Measurements from ENCODE around the gene CCDC85C.

CCDC85C gene

DNA sequence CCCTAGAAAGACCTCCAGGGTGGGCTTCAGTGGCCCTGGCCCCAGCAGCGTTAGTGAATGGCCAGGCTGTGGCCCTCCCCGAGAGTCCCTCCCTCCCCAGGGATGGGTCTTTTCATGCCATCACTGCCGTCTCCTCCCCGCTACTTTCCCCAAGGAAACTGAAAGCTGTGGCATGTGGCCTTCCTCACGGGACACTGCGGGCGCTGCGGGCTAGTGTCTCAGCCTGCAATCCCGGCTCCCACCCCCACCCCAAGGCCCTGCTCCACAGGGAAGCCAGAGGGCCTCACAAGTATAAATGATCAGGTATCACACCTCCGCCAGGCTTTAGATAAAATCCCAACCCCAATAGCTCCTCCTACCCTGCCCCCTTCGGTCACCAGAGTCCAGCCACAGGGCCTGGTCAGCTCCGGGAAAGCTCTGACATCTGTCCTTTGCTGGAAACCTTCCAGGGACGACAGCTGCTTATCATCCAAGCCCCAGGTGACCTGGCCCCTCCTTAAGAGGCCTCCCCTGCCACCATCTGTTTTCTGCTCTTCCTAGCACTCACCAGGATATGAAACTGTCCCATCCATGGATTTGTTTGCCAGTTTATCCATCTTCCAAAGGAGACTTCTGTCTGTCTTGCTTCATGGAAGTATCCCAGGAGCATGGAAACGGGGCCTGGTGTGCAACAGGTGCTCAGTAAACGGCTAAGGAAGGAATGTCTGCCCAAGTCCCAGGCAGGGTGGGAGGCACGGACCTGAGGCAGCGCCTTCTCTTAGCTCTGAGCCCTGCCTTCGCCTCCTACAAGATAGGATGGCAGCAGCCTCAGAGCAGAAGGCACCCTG lies 31.6 kb downstream of the CCDC85C start:
- DNase-seq (ENCODE audit: low read depth), result no peak

DNA sequence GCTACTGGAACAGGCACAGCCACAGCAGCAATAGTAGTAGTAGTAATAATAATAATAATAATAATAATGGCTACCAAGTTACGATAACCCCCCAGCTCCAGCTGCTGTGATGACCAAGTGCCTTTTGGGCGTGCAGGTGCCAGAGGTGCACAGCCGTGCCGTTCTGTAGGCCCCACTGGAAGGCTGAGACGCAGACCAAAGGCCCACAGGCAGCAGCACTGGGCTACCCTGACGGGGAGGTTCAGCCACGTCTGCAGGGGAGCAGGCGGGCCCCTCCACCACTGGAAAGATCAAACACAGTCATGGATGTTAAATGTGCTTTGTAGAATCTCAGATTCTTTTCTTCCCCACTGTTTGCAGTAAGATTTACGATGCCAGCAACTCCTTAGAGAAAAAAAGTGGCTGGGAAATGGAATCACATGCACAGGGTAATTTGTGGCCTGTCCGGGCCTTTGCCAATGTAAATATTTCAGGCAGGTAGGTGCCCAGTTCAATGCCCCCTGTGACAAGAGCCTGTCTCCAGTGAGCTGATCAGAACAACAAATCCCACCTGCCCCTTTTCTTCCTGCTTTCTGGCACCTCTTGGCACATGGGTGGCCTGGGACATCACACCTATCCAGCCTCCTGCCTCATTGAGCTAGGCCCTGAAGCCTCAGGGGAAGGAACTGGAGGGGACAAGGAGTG lies 32.6 kb downstream of the CCDC85C start:
- no peak for DNase-seq (ENCODE audit: low read depth)

DNA sequence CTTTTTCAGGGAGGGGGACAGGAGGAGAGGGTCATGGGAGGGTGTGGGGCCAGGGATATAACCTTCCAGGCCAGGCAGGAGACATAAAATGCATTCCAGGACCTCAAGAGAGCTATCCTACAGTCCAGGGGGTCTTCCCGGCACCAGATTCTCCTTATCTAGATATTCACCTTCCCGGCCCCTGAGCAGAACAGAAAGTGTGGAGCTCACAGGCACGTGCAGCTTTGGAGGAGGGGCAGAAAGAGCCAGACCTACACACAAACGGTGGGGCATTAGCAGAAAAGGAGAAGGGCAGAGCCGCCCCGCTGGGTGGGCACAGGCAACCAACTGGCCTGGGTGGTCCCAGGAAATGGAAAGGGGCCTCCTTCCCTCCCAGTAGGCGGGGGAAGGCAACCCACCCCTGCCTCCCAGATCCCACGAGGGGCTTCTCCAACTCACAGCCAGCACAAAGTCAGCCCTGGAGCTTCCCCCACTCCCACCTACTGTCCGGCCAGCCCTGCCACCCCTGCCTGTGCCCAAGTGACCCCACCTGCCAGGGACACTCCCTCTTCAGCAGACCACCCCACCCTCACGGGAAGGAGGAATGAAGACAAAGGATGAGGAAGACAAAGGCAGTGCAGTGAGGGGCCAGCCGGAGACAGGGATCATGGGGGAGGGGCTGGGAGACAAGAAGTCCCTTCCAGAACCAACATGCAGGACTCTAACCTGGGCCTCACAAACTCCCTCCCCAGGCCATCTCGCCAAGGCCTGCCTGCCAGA lies 33.3 kb downstream of the CCDC85C start:
- no peak for DNase-seq (ENCODE audit: low read depth)

DNA sequence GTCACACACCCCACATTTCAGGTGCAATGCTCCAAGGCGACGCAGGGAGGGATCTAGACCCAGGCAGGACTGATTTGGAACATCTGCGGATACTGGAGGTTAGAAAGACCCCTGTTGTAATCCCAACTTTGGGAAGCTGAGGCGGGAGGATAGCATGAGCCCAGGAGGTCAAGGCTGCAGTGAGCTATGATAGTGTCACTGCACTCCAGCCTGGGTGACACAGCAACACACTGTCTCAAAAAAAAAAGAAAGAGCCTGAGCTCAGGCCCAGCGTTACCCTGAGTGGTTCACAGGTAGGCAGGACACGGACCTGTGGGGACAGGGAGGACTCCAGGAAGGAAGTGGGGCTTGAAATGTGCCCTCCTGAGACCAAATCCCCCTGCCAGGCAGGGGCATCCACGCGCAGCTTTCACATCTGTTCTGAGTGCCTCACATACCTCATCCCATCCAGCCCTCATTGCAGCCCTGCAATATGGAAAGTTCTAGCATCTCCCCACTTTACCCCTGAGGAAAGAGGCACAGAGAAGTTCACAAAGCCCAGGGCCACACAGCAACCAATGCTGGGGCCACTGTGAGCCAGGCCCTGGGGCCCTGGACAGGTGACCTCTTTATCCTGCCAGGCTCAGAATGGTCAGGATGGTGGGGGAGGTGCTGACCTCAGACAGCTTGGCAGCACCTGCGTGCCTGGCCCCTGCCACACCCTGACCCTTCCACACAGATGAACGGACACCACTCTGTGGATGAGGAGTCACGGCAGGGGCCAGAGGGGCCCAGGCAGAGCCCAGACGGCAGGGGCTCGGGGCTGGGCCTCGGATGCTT lies 34.1 kb downstream of the CCDC85C start:
- no peak for DNase-seq (ENCODE audit: low read depth)

DNA sequence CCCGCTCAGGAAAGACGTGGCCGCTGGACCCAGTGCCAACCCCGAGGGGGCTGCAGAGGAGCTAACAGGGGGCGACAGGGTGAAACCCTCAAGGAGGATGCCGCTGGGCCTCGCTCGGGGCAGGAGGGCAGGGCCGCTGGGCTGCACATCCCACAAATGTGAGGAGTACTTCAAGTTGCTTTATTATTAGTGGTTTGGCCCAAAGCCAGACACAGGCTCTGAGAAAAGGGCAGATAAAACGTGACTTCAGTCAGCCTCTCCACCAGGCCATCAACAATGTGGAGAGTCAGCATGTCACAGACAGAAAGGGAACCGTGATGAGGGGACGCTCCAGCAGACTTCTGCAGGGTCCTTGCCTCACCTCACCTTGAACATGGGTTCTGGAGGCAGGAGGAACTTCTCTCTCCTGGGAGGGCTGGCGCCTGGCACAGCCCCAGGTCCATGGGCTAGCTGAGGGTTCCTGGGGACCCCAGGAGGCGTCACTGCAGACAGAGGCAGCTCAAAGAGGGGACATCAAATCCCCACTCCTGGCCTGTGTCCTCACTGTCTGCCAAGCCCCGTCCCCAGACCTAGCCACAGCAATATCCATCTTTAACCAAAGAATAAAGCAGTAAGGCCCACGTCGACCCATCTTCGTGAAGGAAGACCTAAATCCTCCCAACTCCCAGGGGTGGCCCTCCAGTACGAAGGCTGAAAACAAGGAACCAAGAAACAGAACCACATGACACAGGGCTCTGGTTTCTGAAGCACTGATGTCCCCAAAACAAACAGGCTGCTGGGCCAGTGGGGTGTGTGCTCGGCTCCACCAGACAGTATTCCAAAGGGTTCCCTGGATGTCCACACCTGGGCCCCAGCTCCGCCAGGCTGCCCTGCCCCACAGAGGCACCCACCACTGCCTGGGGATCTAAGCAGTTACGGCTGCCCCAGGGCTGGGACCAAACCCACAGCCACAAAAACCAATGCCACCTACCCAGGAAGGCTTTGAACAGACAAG lies 35.1 kb downstream of the CCDC85C start:
- DNase-seq (ENCODE audit: low read depth), result no peak

DNA sequence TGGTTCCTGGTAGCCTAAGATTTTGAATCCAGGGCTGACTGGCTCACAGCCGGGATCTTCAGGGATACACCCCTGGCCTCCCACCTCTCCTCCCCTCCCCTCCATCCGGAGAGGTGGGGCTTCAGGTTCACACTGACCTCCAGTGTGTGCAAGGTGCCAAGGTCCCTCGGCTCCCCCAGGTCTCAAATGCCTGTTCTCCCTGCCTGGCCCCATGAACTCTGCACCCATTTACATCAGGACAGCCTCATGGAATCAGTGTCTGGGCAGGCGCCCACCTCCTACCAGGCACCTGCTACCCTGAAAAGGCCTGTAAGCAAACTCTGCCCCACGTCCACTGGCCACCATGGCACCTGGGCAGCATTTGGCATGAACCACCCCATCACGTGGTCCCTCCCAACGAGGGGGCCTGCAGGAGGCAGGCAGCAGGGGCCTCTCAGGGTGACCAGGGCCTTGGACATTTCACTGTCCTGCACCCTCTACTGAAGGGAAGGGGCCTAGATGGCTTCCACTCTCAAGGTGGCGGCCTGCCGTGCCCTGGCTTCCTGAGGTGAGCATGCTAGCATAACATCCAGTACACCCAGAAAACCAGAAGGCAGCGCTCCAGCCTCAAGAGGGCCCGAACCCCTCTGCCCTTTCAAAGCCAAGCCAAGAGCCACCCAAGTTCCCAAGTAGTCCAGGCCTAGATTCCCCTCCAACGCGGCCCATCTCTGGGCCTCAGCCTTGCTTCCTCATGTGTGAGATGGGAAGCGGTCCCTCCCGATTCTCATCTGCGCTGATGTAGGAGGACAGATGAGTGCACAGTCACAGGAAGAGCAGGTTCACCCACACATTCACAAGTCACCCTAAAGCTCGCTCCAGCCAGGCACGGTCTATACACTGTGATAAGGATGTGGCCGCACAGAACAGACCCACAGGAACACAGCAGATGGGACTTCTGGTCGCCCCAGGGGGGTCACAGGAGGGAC lies 37.3 kb downstream of the CCDC85C start:
- DNase-seq (ENCODE audit: low read depth), result no peak

DNA sequence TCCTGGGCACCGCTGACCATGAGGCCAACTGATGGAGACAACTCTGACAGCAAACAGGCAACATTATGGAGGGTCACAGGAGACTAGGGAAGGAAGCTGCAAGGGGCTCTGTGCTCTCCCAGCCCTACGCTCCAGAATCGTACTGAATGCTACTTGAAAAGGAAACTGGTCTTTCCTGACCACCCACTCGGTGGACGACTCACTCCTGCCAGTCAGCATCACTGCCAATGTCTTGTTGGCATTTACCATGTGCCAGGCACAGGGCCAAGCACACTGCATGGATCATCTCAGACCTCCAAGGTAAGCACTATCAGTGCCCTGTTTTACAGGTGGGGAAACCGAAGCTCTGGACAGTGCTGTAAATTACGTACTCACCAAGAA lies 38.0 kb downstream of the CCDC85C start:
- no peak for DNase-seq (ENCODE audit: low read depth)

DNA sequence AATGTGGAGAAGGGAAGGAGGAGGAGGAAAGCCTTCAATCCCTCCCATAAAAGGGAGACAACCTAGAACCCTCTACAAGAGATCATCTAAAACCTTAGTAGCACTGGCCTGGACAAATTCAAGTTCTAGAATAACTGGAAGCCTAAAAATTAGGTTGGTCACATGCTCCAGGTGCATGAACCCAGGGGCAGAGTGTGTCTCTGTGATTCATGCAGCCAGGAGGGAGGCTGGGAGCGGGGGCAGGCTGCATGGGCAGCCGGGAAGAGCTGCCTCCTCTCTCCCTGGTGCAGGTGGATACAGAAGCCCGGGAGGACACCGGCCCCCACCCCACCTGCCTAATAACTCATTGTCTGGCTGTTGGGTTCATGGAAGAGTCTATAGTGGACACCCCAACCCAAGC lies 38.6 kb downstream of the CCDC85C start:
- no peak for DNase-seq (ENCODE audit: low read depth)

DNA sequence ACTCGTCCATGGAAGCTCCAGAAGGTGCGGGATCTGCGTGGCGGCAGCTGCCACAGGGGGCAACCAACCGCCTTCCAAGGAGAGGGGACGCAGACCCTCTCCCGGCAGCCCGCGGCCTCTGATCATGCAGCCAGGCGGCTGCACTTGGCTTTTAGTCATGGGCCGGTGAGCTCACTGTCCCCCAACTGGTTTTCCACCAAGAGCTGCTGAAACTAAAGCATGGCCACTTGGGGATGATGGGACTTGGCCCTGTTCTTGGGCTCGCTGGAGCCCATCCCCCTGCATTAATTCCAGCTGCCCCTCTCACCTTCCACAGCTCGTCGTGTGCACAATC lies 39.1 kb downstream of the CCDC85C start:
- DNase-seq (ENCODE audit: low read depth), result no peak

DNA sequence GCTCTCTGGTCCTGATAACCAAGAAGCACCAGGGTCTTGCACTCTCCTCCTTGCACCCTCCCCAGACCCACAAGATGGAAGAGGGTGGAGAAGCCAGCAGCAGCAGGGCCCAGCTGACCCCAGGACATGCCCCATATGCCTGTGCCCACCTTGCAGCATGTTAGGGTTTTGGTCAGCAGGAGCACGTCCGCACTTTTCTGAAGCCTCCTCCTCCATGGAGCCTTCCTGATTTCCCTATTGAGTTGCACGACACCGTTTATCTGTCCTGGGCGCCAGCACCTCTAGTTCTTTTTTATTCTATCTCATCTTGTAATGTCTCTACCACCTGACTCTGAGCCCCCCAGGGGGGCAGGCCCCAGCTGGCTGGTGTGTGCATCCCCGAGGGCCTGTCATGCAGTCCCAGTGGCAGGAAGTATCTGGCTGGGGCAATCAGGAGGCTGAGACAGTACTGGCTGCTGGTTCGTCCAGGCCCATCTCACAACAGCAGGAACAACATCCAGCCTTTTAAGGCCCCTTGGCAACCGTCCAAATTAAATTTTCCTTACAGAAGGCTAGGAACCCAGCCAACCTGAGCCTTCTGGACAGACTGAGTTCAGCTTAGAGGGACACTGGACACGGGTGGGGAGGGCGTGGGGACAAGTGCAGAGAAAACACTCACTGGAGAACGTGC lies 39.6 kb downstream of the CCDC85C start:
- no peak for DNase-seq (ENCODE audit: low read depth)

DNA sequence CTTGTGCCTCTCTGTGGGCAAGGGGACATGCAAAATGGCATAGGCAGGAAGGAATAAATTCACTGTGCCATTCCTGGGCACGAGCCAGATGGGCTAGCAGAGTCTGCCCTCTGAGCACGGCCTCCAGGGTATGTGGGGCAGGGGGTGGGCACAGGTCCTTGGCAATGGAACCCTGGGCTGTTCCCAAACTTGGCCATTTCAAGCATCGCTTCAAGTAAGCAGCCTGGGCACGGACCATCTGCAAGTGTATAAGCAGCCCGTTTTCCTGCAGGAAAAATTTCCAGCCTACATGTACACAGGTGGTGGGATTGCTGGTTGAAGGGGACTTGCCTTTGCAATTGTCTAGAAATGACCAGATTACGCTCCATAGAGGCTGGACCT lies 40.3 kb downstream of the CCDC85C start:
- DNase-seq (ENCODE audit: low read depth), result no peak

DNA sequence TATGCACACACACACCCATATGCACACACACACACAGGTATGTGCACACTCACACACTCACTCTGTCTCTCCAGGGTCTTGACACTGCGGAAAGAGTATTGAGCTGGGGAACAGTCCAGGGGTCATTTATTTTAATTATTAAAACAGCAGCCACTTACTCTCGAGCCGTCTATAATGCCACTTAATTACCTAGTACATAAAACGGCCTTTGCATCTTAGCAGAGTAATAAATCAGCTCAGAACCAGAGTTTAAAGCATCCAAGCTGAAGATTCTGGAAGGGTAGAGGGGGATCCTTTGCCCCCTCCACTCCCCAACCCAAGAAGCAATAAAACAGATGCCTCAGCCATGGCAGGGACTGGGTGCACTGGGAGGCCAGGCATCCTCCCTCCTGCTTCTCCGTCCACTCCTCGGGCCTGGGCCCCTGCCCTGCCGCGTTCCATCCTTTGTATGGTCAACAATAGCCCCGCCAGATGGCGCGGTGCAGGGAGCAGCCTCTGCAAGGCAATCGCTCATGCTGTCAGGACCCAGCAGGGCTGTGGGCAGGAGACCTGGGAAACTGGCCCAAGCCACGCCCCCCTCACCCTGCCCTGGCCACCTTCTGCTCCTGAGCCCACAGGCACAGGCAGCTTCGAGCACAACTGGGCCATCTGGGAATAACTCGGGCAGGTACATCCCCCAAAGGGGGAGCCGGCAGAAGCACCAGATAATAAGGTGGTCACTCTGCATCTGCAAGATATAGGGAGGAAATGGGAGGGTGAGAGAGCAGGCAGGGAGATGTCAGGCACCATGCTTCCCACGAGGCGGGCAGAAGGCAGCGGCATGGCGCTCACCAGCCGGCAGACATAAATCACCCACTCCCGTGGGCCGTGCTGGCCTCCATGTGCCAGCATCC lies 40.9 kb downstream of the CCDC85C start:
- DNase-seq (ENCODE audit: low read depth), result no peak

DNA sequence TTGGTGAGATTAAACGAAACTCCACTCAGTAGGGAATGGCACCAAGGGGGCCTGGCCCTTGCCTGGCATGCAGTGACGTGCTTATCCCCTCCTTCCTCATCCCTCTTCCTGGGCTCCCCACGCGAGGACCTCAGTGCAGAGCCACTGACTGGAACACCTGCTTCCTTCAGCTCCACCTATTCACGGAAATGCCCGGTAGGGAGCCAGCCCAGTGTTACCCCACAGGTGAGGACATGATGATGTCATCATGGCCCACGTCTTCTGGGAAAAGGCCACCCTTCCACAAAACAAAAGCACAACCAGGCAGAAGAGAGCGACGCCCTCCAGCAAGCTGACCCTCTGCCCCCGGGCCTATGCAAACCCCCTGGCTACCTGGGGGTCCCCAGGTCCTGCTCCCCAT lies 42.1 kb downstream of the CCDC85C start:
- no peak for DNase-seq (ENCODE audit: low read depth)

DNA sequence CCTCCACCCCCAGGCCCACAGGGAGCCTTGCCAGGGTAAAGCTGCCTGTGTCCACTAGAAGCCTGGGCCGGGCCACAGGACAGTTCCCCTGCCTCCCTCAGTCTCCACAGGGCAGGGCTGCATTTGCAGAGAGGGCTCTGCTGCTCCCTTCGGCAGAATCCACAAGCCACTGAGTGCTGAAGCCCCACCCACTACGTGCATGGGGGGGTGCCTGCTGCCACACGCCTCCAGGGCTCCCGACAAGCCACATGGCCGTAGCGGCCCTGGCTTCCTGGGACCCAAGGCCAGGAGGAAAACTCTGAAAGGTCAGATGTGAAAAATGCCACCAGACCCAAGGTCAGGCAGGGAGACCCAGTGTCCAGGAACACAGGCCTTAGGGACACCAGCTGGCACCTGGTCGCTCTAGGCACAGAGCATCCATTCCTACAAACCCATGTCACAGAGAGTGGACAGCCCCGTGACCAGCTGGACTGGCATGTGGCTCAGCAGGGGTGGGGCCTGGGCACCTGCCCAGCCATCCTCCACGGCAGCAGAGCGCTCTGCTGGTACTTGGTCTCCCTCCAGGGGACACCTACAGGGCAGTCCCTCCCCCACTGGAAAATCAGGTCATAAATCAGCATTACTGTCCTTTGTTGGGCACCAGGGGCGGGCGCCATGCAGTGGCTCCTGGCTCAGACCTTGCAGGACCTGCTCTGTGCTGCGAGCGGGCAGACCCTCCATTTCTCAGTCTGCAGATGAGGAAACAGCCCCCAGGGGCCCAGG lies 42.9 kb downstream of the CCDC85C start:
- DNase-seq (ENCODE audit: low read depth), result no peak

DNA sequence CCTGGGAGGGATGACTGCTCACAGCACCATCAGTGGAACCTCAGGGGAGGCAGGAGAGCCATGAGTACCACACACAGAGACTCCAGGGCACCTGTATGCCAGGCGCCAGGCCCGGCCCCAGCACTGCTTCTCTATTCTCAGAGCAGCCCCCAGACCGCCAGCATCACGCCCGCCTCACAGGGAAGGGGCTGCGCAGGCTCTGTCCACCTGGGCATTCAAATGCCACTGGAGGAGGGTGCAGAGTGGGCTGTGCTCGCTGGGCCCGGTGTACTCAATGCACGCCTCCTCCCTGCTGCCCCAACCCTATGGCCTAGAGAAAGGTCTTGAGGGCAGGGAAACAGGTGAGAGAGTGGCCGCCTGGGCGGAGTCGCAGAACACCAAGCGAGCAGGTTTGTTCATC lies 43.6 kb downstream of the CCDC85C start:
- no peak for DNase-seq (ENCODE audit: low read depth)

DNA sequence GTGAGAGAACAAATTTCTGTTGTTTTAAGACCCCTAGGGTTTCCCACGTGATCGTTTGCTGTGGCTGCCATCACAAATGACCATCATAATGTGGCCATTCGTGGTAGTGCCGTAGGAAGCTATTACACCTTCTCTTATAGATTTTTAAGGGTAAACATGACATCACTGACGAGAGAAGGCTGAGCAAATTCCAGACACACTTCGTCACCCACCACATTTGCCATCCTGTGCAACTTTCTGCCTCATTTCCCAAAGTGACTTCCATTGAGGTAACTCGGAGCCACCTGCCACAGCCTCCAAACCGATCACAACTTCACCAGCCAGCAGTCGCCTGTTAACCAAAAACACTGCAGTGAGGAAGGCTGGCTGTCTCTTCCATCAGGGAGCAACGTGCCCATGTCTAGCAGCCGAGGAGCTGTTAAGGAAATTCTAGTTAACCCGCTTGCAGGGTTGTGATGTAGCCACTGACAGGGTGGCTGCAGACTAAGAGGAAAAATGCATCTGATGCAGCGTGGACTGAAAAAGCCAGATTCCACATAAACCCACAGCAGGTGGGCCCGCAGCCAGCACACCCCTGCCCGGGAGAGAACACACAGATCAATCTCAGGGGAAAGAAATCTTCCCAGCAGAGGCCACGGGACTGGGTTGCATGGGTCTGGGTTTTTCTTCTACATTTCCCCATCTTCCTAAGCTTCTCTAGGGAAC lies 44.6 kb downstream of the CCDC85C start:
- DNase-seq (ENCODE audit: low read depth), result no peak
